GM12892 (cell line): ENCODE measurements around the gene TESK2. TPM values are rescaled to one million over a fixed set of nuclear protein-coding genes. Genes with fewer than 3 reads are reported as not detected.
"Not testable (repeated sequence)": the region's sequence is repeated elsewhere in the genome, so short reads cannot be mapped to it uniquely, and the experiment has no call there.

Experiments used
- DNase-seq: peaks from one replicate; pipeline ENCODE4 v3.0.0; 2011; ENCODE audit not compliant: insufficient read length
- FAIRE-seq: peaks from 2 replicates; lab custom pipeline; 2011; peaks lifted over from hg19 to GRCh38; lab: Jason Lieb, UNC
- POLR2A ChIP-seq: IDR thresholded peaks from 2 replicates; pipeline ENCODE4 v1.6.1; 2011; ENCODE audit warnings: low read depth, low read length, control low read depth
- POLR2AphosphoS5 ChIP-seq: IDR thresholded peaks from 2 replicates; pipeline ENCODE4 v1.6.1; 2011; ENCODE audit warnings: low read depth, low read length, control low read depth
- TAF1 ChIP-seq: IDR thresholded peaks from 2 replicates; pipeline ENCODE4 v1.6.1; 2011; ENCODE audit warnings: low read depth, mild to moderate bottlenecking, control low read depth, low read length, borderline replicate concordance
- polyA plus RNA-seq: library from polyadenylated mRNA; unstranded; fragments of >200 nt; gene quantifications from one replicate; pipeline ENCODE4 v1.2.1, GENCODE V29; 2012; ENCODE audit warnings: missing spikeins, inconsistent platforms; ENCODE audit not compliant: missing spikeins

TESK2 gene
- 9.4 TPM for polyA plus RNA-seq

DNA sequence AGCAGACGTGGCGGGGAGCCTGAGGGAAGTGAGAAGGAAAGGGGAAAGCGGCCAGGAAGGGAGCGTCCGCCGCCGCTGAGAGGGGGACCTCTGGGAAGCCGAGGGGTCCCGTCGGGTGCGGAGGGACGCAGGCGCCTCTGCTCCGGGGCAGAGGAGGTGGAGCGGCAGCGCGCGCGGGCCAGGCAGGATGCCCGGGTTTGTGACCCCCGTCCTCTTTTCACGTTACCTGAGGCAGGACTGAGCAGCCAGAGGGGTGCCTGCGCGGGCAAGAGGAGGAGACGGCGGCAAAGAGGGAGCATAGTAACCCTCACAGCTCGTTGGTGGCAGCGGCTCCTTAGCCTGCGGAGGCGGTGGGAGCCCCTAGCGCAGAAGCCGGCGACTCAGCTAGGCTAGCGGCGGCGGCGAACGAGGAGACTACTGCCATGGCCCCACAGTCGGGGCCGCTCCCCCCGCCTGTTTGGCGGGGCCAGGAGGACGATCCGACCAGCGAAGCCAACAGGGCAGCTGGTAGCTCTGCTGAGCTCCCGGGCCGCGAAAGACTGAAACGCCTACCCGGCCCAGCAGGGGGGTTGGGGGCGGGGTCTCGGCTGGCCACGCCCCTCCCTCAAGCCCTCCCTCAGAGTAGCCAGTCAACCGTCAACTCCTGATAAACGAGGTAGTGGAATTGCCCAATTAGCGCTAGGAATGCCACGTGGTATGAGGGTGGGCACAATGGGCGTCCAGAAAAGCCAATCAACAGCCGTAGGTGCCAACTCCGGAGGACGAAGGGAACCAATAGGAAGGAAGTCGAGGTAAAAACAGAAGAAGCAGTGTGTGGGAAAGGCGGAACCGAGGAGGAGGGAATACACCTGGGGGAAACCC is at the start of gene TESK2:
TSS of gene TESK2 (minus strand) at position 538 of the 861 bp plus-strand sequence. CDS start 33,378 bp downstream, outside the sequence.
- DNase-seq (peak; percentile 83), FAIRE-seq (peak; percentile 99)

DNA sequence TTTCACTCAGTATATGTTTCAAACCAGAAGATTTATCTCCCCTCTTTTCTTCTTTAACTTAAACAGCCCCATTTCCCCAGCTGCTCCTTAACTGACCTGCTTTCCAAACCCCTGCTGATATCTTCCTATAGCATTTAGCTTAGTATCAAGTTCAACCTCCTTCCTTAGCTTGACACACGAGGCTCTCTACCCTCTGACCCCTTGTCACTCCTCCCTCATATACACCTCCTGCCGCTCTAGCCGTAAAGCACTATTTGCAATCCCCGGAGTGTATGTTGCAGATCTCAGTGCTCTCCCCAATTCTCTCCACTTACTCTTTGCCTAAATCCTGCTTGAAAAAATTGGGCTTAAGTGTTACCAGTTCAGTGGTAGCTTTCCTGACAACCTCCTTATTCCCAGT is 45.9 kb upstream of the TESK2 start:
- no peak for DNase-seq
- FAIRE-seq = no peak
- TF ChIP-seq POLR2AphosphoS5 (no peak), POLR2A (no peak), TAF1 (no peak)

More for the DNA sequence above, at the start of gene TESK2:
- peak; percentile 78 for TF ChIP-seq POLR2AphosphoS5
- TF ChIP-seq TAF1 = peak; percentile 91
- peak; percentile 84 for TF ChIP-seq POLR2A

DNA sequence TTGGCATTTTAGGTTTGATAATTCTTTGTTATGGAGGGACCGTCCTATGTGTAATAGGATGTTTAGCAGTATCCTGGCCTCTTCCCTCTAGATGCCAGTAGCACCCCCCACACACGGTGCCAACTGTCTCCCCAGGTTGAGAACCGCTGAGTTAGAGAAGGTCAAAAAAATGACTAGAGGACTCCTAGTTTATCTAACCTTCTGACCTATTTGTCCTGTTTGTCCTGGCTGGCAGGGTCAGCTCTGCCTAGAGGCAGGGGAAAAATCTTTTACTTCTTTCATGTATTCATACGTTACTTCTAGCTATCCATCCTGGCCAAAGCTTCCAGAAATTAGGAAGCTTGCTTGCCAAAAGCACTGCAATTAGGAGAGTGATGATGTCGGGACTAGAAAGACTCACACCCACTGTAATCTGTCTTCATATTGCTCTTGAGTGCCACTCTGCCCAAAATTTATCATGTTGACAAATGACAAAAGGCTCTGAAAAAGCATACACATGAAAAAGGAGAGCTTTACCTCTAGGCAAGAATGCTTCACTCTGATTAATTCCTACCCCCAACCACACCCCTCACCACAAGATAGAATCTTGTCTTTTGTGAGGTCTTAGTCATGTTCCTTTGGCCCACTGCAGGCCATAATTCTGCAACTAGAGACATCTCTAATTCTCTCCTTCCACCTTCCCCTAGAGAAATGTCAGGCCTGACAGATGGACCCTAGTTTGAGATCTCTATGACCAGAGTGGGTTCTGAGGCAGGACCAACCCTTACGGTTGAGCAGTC is 45.2 kb upstream of the TESK2 start:
- no peak for FAIRE-seq
- no peak for TF ChIP-seq TAF1
- no peak for DNase-seq

DNA sequence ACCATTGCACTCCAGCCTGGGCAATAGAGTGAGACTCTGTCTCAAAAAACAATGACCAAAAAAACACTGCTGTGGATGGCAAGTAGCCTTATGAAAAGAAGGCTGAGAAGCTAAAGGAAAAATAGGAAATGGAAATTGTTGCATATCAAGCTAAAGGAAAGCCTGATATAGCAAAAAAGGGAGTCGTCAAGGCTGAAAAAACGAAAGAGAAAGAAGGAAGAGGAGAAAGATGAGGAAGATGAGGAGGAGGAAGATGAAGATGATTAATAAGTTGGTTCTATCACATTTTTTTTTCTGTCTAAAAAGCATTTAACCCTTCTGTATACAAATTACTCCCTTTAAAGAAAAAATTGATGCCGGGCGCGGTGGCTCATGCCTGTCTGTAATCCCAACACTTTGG is 40.9 kb upstream of the TESK2 start:
- no peak for DNase-seq
- no peak for FAIRE-seq
- TF ChIP-seq POLR2A = no peak
- TF ChIP-seq TAF1 = no peak
- TF ChIP-seq POLR2AphosphoS5 = no peak

- DNase-seq (no peak), FAIRE-seq (no peak)
- TF ChIP-seq POLR2A = no peak
- TF ChIP-seq POLR2AphosphoS5 = no peak
- TF ChIP-seq TAF1 = no peak
Observed at GRCh38 chr1:45530632-45531135, 39.7 kb upstream of the TESK2 start.

DNA sequence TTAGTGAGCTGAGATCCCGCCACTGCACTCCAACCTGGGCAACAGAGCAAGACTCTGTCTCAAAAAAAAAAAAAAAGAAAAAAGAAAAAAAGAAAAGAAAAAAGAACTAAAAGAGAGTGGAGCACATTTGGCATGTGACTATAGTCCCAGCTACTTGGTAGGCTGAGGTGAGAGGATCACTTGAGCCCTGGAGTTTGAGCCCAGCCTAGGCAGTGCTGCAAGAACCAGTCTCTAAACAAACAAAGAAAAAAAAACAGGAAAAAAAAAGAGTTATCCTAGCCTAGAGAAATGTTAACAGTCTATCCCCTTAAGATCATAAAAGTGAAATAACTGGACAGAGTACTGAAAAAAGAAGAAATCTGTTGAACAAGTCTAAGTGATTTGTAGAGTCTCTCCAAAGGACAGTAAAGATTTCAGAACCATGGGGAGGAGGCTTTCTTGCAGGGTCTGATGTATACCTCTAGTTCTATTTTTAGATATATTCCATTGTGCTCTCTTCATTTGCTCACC is 35.2 kb upstream of the TESK2 start:
- DNase-seq (no peak), FAIRE-seq (no peak)
- no peak for TF ChIP-seq POLR2AphosphoS5
- no peak for TF ChIP-seq POLR2A
- no peak for TF ChIP-seq TAF1

- peak; percentile 21 for FAIRE-seq
- not testable (repeated sequence) for DNase-seq
Observed at GRCh38 chr1:45523975-45524374, 33.0 kb upstream of the TESK2 start.

GRCh38 chr1:45523516-45523915 is 32.6 kb upstream of the TESK2 start:
- peak; percentile 62 for FAIRE-seq

GRCh38 chr1:45522324-45523104 is 31.6 kb upstream of the TESK2 start:
- FAIRE-seq = peak; percentile 17
- DNase-seq = no peak
- TF ChIP-seq POLR2AphosphoS5 = no peak
- TF ChIP-seq POLR2A = no peak
- TF ChIP-seq TAF1 = no peak

More at GRCh38 chr1:45523516-45523915, 32.6 kb upstream of the TESK2 start:
- DNase-seq = not testable (repeated sequence)

DNA sequence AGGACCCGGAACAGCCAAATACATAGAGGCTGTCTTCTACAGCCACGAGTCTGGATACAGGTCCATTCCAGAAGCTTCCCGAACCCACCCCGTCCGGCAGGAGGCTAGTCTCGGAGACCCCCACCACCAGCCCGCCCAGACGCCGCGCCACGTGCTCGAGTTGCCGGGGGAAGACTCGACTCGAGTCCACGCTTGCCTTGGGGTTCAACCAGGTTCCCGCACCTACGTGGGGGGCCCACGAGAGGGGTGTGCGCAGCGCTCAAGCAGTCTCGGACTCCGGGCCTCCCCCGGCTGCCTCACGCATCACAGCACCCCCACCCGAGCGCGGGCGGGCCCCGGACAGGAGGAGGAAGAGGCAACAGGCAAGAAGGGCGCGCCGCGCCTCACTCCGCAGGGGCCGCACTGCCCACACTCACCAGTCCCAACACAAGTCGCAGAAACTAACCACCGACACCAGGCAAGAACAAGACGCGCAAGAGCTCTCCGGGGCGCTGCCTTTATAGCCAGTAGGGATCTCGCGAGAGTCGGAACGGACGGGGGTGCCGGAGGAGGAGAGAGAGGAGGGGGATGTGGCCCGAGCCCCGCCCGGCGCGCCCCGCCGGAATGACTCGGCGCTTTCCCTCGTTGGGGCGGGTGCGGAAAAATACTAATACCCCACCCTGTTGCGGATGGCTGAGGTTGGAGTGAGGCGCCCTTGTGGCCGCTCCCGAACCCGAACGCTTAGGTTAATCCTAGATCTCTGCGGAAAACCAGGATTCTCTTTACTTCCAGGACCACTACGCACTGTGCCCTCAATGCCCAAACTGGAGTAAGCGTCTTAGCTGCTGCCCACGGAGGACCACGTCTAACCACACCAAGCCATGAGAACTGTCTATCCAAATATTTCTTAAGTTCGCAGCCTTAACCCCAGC is 30.7 kb upstream of the TESK2 start, which contains the start of gene PRDX1:
TSS of gene PRDX1 (minus strand) at position 472 of the 911 bp plus-strand sequence. CDS start 2,841 bp downstream, outside the sequence.
- TF ChIP-seq POLR2A (peak; percentile 100), TAF1 (peak; percentile 98), POLR2AphosphoS5 (peak; percentile 100)
- FAIRE-seq = peak; percentile 94
- peak; percentile 82 for DNase-seq

GRCh38 chr1:45519774-45520173 is 28.8 kb upstream of the TESK2 start:
- not testable (repeated sequence) for DNase-seq, FAIRE-seq
